ENCODE measurements around the gene TRIAP1.

Gene TRIAP1

GRCh38 chr12:120429368-120429767 lies 16.8 kb downstream of the TRIAP1 start:
- DNase-seq (ENCODE audit: low read depth in 2 of 2) = no peak

GRCh38 chr12:120428597-120429229 lies 17.5 kb downstream of the TRIAP1 start:
- DNase-seq (ENCODE audit: low read depth in 2 of 2) = no peak

GRCh38 chr12:120425797-120426196 lies 20.4 kb downstream of the TRIAP1 start:
- DNase-seq (ENCODE audit: low read depth in 2 of 2) = no peak

GRCh38 chr12:120422892-120423456 lies 23.2 kb downstream of the TRIAP1 start:
- DNase-seq (ENCODE audit: low read depth in 2 of 2) = no peak

- no peak for DNase-seq (ENCODE audit: low read depth in 2 of 2)
Observed at GRCh38 chr12:120421701-120422100, 24.5 kb downstream of the TRIAP1 start.

GRCh38 chr12:120417917-120418580 lies 28.1 kb downstream of the TRIAP1 start:
- DNase-seq (ENCODE audit: low read depth in 2 of 2) = no peak

GRCh38 chr12:120416490-120417216 lies 29.5 kb downstream of the TRIAP1 start:
- no peak for DNase-seq (ENCODE audit: low read depth in 2 of 2)

- DNase-seq (ENCODE audit: low read depth in 2 of 2) = no peak
Observed at GRCh38 chr12:120413901-120414695, 32.1 kb downstream of the TRIAP1 start.

GRCh38 chr12:120412421-120412820 lies 33.8 kb downstream of the TRIAP1 start:
- no peak for DNase-seq (ENCODE audit: low read depth in 2 of 2)

GRCh38 chr12:120408771-120409170 lies 37.4 kb downstream of the TRIAP1 start:
- no peak for DNase-seq (ENCODE audit: low read depth in 2 of 2)

GRCh38 chr12:120406553-120406952 lies 39.6 kb downstream of the TRIAP1 start:
- DNase-seq (ENCODE audit: low read depth in 2 of 2) = no peak

- DNase-seq (ENCODE audit: low read depth in 2 of 2) = no peak
Observed at GRCh38 chr12:120406069-120406468, 40.1 kb downstream of the TRIAP1 start.

GRCh38 chr12:120404271-120404670 lies 41.9 kb downstream of the TRIAP1 start:
- DNase-seq (ENCODE audit: low read depth in 2 of 2) = no peak

- DNase-seq (ENCODE audit: low read depth in 2 of 2) = no peak
Observed at GRCh38 chr12:120403869-120404268, 42.3 kb downstream of the TRIAP1 start.

- no peak for DNase-seq (ENCODE audit: low read depth in 2 of 2)
Observed at GRCh38 chr12:120402217-120402616, 44.0 kb downstream of the TRIAP1 start.

GRCh38 chr12:120399531-120399930 lies 46.7 kb downstream of the TRIAP1 start:
- no peak for DNase-seq (ENCODE audit: low read depth in 2 of 2)

- no peak for DNase-seq (ENCODE audit: low read depth in 2 of 2)
Observed at GRCh38 chr12:120397824-120398540, 48.2 kb downstream of the TRIAP1 start.

GRCh38 chr12:120394483-120395367 lies 51.5 kb downstream of the TRIAP1 start:
- no peak for DNase-seq (ENCODE audit: low read depth in 2 of 2)
